WTC11 (cell line): ENCODE results near the gene SPATA46. TPM values are rescaled to one million over a fixed set of nuclear protein-coding genes. Genes with fewer than 3 reads are reported as not detected.
A peak's percentile ranks its signal among the peaks of the same experiment; 100 is the strongest.

Source experiments
- ATAC-seq: fragments of 200-7000 bp; cut with Tn5 transposase; 2 replicates; pipeline ENCODE4 v1.10.0; 2021; ENCODE audit warnings: mild to moderate bottlenecking, moderate library complexity
- CTCF ChIA-PET: fragments of 300-600 bp; sonication (Branson Sonifier 250); formaldehyde crosslinking; loops from one replicate; lab custom pipeline; 2021; ENCODE audit warnings: antibody characterized with exemption; lab: Charles Lee
- POLR2A ChIA-PET: fragments of 350-600 bp; sonication (Branson Sonifier 250); formaldehyde crosslinking; loops from one replicate; lab custom pipeline; 2021; ENCODE audit warnings: antibody characterized with exemption; lab: Charles Lee
- DNase-seq: peaks from one replicate; pipeline ENCODE4 v3.0.0; 2021; ENCODE audit warnings: low spot score
- H3K27ac Mint-ChIP-seq: 2 replicates; pipeline ENCODE4 v1.8.0; 2021; ENCODE audit warnings: mixed read lengths
- H3K27me3 Mint-ChIP-seq: 2 replicates; pipeline ENCODE4 v1.8.0; 2021; ENCODE audit warnings: low read depth, mild to moderate bottlenecking, moderate library complexity, mixed read lengths
- H3K36me3 Mint-ChIP-seq: 2 replicates; pipeline ENCODE4 v1.8.0; 2021; ENCODE audit warnings: mixed read lengths
- H3K4me1 Mint-ChIP-seq: 2 replicates; pipeline ENCODE4 v1.8.0; 2022; ENCODE audit warnings: mixed read lengths
- H3K4me3 Mint-ChIP-seq: 2 replicates; pipeline ENCODE4 v1.8.0; 2021; ENCODE audit warnings: mild to moderate bottlenecking, moderate library complexity, mixed read lengths
- H3K9me3 Mint-ChIP-seq: 2 replicates; pipeline ENCODE4 v1.8.0; 2021; ENCODE audit warnings: mixed read lengths
- CBFB ChIP-seq: sonication (generic); formaldehyde crosslinking; IDR thresholded peaks from 2 replicates; pipeline ENCODE4 v1.8.1; 2022; ENCODE audit warnings: mild to moderate bottlenecking, low read depth, missing genetic modification reagents
- ESRRA ChIP-seq: sonication (generic); formaldehyde crosslinking; IDR thresholded peaks from 2 replicates; pipeline ENCODE4 v1.8.1; 2022; ENCODE audit warnings: mild to moderate bottlenecking, missing genetic modification reagents, borderline replicate concordance
- ETV6 ChIP-seq: sonication (generic); formaldehyde crosslinking; IDR thresholded peaks from 2 replicates; pipeline ENCODE4 v1.8.1; 2022; ENCODE audit warnings: mild to moderate bottlenecking, missing genetic modification reagents
- IRF2 ChIP-seq: sonication (generic); formaldehyde crosslinking; IDR thresholded peaks from 2 replicates; pipeline ENCODE4 v1.8.0; 2022; ENCODE audit warnings: low read depth, missing genetic modification reagents, borderline replicate concordance
- JUN ChIP-seq: sonication (generic); formaldehyde crosslinking; IDR thresholded peaks from 2 replicates; pipeline ENCODE4 v1.8.0; 2023; ENCODE audit warnings: mild to moderate bottlenecking, missing genetic modification reagents
- MXD4 ChIP-seq: fragments of 250-450 bp; sonication (Bioruptor Pico); IDR thresholded peaks from 2 replicates; pipeline ENCODE4 v1.8.0; 2021; ENCODE audit warnings: mild to moderate bottlenecking, moderate library complexity, borderline replicate concordance
- SOX15 ChIP-seq: fragments of 250-450 bp; sonication (Bioruptor Pico); IDR thresholded peaks from 2 replicates; pipeline ENCODE4 v1.9.0; 2021; ENCODE audit warnings: mild to moderate bottlenecking
- ZNF138 ChIP-seq: sonication (generic); formaldehyde crosslinking; conservative IDR thresholded peaks from 2 replicates; pipeline ENCODE4 v1.8.1; 2022; ENCODE audit warnings: mild to moderate bottlenecking, moderate library complexity, missing genetic modification reagents
- ZNF219 ChIP-seq: sonication (generic); formaldehyde crosslinking; IDR thresholded peaks from 2 replicates; pipeline ENCODE4 v1.8.0; 2023; ENCODE audit warnings: missing genetic modification reagents, mild to moderate bottlenecking, borderline replicate concordance
- total RNA-seq: library from RNA; stranded (reverse); gene quantifications from 3 replicates; pipeline ENCODE4 v1.2.3, GENCODE V29; 2021
- TF ChIP-seq, protein P1 (sequence below): sonication (generic); formaldehyde crosslinking; IDR thresholded peaks from 2 replicates; pipeline ENCODE4 v1.8.0; 2022; ENCODE audit warnings: mild to moderate bottlenecking, missing genetic modification reagents
- TF ChIP-seq, protein P2 (sequence below): fragments of 200-600 bp; IDR thresholded peaks from 2 replicates; pipeline ENCODE4 v1.8.0; 2022; ENCODE audit warnings: antibody characterized with exemption
- TF ChIP-seq, protein P3 (sequence below): sonication (generic); formaldehyde crosslinking; IDR thresholded peaks from 2 replicates; pipeline ENCODE4 v1.8.1; 2022; ENCODE audit warnings: low read depth, missing genetic modification reagents, borderline replicate concordance
- TF ChIP-seq, protein P4 (sequence below): fragments of 250-450 bp; sonication (Bioruptor Pico); IDR thresholded peaks from 2 replicates; pipeline ENCODE4 v2.1.2; 2022; ENCODE audit warnings: mild to moderate bottlenecking, moderate library complexity
- TF ChIP-seq, protein P5 (sequence below): sonication (generic); formaldehyde crosslinking; IDR thresholded peaks from 2 replicates; pipeline ENCODE4 v1.8.1; 2023; ENCODE audit warnings: mild to moderate bottlenecking, moderate library complexity, missing genetic modification reagents

The SPATA46 gene
- total RNA-seq, 1 experiment from 2014 or later: not detected

DNA sequence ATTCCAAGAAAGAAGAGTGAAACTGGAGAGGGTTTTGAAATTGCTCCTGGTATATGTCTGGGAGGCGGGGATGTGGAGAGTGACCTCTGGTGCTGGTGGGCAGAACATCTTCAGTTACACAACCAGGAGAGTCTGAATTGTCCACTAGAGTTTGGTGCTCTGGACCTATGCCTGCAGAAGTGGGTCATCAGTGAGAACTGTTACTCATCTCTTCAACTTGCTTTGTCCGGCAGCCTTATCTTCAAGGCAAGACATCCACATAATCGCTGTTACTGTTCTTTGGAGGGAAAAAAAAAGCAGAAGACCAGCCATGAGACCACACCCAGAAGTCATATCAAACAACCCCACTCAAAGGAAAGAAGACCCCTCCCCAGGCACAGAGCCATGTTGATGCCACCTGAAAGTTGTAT lies 20.4 kb upstream of the SPATA46 start:
- no peak for ATAC-seq
- H3K9me3 Mint-ChIP-seq: 0 out of 2 replicates have a peak, but pooled peaks cover 8% of the 10 kb centered on the region
- H3K27ac Mint-ChIP-seq: no peak overlapping the region
- POLR2A ChIA-PET: no interaction called here
- no peak for DNase-seq
- H3K27me3 Mint-ChIP-seq: no peaks in the 10 kb centered on the region
- CTCF ChIA-PET: no interaction called here
- TF ChIP-seq ETV6 (CRISPR knock-in tag) (no peak), JUN (CRISPR knock-in tag) (no peak), MXD4 (CRISPR knock-in tag) (no peak), ZNF219 (CRISPR knock-in tag) (no peak)
- TF ChIP-seq, protein P1, sequence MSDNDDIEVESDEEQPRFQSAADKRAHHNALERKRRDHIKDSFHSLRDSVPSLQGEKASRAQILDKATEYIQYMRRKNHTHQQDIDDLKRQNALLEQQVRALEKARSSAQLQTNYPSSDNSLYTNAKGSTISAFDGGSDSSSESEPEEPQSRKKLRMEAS (CRISPR knock-in tag): no peak
- TF ChIP-seq, protein P2, sequence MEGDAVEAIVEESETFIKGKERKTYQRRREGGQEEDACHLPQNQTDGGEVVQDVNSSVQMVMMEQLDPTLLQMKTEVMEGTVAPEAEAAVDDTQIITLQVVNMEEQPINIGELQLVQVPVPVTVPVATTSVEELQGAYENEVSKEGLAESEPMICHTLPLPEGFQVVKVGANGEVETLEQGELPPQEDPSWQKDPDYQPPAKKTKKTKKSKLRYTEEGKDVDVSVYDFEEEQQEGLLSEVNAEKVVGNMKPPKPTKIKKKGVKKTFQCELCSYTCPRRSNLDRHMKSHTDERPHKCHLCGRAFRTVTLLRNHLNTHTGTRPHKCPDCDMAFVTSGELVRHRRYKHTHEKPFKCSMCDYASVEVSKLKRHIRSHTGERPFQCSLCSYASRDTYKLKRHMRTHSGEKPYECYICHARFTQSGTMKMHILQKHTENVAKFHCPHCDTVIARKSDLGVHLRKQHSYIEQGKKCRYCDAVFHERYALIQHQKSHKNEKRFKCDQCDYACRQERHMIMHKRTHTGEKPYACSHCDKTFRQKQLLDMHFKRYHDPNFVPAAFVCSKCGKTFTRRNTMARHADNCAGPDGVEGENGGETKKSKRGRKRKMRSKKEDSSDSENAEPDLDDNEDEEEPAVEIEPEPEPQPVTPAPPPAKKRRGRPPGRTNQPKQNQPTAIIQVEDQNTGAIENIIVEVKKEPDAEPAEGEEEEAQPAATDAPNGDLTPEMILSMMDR: no peak
- H3K36me3 Mint-ChIP-seq: no peaks in the 10 kb centered on the region
- peaks cover 25% of the 10 kb centered on the region for H3K4me1 Mint-ChIP-seq
- no peak overlapping the region for H3K4me3 Mint-ChIP-seq

DNA sequence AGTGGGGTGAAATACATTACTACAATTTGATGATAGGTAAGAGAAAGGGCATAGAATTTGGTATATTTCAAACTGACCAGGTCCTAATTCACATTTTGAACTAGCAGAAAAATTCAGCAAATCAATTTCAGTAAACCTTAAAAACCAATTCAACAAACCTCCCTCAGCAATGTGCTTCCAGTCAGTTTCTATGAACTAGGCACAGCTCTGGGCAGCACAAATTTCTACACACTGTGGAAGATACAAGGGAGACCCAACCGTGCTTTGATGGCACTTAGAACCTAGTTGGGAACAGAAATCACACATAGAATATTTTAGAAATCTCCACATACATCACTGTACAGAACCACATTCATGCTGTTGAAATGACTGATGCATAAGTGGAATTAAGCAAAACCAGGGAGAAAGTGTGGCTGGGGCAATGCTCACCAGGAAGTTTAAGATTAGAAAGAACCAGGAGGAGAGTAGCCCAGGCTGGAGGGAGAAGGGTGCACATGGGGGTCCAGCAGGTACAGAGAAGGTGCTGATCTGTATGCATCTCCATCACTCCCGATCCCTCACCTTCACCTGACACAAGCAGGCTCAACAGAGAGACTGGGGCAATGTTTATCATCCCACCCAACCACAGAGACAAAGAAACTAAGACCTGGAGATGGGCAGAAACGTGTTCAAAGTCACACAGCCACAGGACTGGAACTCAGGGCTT lies 19.7 kb upstream of the SPATA46 start:
- CTCF ChIA-PET: no interaction called here
- Mint-ChIP-seq H3K9me3 (0 out of 2 replicates have a peak, but pooled peaks cover 8% of the 10 kb centered on the region), H3K4me3 (no peak overlapping the region), H3K27ac (no peak overlapping the region), H3K4me1 (peaks cover 31% of the 10 kb centered on the region), H3K27me3 (no peaks in the 10 kb centered on the region)
- ATAC-seq (no peak), DNase-seq (no peak)
- TF ChIP-seq SOX15 (CRISPR knock-in tag): no peak
- TF ChIP-seq ZNF138 (CRISPR knock-in tag): no peak
- TF ChIP-seq, protein P3, sequence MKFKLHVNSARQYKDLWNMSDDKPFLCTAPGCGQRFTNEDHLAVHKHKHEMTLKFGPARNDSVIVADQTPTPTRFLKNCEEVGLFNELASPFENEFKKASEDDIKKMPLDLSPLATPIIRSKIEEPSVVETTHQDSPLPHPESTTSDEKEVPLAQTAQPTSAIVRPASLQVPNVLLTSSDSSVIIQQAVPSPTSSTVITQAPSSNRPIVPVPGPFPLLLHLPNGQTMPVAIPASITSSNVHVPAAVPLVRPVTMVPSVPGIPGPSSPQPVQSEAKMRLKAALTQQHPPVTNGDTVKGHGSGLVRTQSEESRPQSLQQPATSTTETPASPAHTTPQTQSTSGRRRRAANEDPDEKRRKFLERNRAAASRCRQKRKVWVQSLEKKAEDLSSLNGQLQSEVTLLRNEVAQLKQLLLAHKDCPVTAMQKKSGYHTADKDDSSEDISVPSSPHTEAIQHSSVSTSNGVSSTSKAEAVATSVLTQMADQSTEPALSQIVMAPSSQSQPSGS (CRISPR knock-in tag): no peak
- TF ChIP-seq, protein P4, sequence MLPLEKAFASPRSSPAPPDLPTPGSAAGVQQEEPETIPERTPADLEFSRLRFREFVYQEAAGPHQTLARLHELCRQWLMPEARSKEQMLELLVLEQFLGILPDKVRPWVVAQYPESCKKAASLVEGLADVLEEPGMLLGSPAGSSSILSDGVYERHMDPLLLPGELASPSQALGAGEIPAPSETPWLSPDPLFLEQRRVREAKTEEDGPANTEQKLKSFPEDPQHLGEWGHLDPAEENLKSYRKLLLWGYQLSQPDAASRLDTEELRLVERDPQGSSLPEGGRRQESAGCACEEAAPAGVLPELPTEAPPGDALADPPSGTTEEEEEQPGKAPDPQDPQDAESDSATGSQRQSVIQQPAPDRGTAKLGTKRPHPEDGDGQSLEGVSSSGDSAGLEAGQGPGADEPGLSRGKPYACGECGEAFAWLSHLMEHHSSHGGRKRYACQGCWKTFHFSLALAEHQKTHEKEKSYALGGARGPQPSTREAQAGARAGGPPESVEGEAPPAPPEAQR (CRISPR knock-in tag): no peak
- TF ChIP-seq CBFB (CRISPR knock-in tag): no peak
- no peak for TF ChIP-seq ESRRA (CRISPR knock-in tag)
- TF ChIP-seq IRF2 (CRISPR knock-in tag): no peak
- TF ChIP-seq, all 79 proteins: peak for 0
- H3K36me3 Mint-ChIP-seq: no peaks in the 10 kb centered on the region
- POLR2A ChIA-PET: no interaction called here

DNA sequence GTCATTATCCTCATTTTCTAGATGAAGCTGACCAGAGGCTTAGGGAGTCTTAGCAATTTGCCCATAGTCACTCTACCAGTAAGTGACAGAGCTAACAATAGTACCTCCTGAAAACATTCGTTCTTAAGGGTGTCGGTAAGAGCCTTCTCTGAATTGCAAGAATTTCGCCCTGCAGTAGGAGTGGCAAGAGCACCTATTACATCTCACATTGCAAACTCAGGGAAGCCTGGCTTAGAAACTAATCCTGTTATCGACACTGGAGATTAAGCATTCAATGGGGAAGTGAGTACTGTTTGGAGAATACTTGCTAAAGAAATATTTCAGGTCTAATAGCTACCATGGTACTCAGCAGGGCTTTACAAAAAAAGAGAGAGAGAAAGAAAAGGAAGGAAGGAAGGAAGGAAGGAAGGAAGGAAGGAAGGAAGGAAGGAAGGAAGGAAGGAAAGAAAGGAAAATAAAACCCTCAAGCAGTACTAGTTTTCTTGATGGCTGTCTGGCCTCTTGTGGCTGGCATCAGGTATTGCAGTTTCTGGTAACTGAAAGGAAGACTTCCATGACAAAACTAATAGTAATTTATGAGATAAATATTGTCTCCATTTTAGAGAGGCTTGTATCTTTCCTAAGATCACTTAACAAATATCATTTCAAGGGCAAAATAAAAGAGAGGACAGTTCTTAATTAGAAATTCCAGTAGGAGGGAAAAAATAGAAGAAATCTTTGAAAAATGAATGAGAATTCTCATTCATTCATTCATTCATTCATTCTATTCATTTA lies 15.3 kb upstream of the SPATA46 start:
- CTCF ChIA-PET: interaction anchor here (0.6 to 3.8 kb wide), 8 partner anchors 10 to 355 kb away, joined by 3 to 50 read pairs (median 4); no protein-coding TSS in a partner anchor
- POLR2A ChIA-PET: no interaction called here
- DNase-seq (no peak), ATAC-seq (peak; percentile 38)
- Mint-ChIP-seq H3K27me3 (no peaks in the 10 kb centered on the region), H3K36me3 (no peaks in the 10 kb centered on the region), H3K27ac (0 out of 2 replicates have a peak overlapping the region, but pooled peaks have one; percentile 57), H3K4me3 (no peak overlapping the region), H3K4me1 (peaks cover 23% of the 10 kb centered on the region), H3K9me3 (0 out of 2 replicates have a peak, but pooled peaks cover 8% of the 10 kb centered on the region)
- 0 out of 2 replicates have a peak, but pooled peaks have one; percentile 54 for TF ChIP-seq ETV6 (CRISPR knock-in tag)
- TF ChIP-seq, protein P5, sequence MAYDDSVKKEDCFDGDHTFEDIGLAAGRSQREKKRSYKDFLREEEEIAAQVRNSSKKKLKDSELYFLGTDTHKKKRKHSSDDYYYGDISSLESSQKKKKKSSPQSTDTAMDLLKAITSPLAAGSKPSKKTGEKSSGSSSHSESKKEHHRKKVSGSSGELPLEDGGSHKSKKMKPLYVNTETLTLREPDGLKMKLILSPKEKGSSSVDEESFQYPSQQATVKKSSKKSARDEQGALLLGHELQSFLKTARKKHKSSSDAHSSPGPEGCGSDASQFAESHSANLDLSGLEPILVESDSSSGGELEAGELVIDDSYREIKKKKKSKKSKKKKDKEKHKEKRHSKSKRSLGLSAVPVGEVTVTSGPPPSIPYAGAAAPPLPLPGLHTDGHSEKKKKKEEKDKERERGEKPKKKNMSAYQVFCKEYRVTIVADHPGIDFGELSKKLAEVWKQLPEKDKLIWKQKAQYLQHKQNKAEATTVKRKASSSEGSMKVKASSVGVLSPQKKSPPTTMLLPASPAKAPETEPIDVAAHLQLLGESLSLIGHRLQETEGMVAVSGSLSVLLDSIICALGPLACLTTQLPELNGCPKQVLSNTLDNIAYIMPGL (CRISPR knock-in tag): no peak
- TF ChIP-seq, protein P2: peak; percentile 75
- TF ChIP-seq, all 79 proteins: peak for 2
